GM12872 (cell line): ENCODE data around the gene CRBN.

Source experiments
- TF ChIP-seq, protein P1 (sequence below): IDR thresholded peaks from 3 replicates; pipeline ENCODE4 v1.5.1; 2011; ENCODE audit warnings: low read depth, mild to moderate bottlenecking, low read length, moderate library complexity; ENCODE audit not compliant: insufficient read depth

The CRBN gene

DNA sequence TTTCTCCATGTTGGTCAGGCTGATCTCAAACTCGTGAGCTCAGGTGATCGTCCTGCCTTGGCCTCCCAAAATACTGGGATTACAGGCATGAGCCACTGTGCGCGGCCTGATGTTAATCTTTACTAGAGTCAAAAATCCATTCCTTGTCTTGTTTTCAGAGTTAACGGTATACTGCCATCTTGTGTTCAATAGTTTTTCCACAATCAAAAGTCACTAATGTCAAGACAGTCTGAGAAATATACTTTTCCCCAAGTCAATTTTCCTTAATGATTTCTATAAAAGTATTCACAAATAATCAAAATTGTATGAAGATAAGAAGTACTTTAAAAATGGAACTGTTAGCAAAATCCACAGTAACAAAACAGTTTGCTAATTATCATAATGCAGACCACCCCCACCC is 8.5 kb downstream of the CRBN start:
- TF ChIP-seq, protein P1, sequence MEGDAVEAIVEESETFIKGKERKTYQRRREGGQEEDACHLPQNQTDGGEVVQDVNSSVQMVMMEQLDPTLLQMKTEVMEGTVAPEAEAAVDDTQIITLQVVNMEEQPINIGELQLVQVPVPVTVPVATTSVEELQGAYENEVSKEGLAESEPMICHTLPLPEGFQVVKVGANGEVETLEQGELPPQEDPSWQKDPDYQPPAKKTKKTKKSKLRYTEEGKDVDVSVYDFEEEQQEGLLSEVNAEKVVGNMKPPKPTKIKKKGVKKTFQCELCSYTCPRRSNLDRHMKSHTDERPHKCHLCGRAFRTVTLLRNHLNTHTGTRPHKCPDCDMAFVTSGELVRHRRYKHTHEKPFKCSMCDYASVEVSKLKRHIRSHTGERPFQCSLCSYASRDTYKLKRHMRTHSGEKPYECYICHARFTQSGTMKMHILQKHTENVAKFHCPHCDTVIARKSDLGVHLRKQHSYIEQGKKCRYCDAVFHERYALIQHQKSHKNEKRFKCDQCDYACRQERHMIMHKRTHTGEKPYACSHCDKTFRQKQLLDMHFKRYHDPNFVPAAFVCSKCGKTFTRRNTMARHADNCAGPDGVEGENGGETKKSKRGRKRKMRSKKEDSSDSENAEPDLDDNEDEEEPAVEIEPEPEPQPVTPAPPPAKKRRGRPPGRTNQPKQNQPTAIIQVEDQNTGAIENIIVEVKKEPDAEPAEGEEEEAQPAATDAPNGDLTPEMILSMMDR: peak; percentile 28; the same call in 1 of the 3 replicates

DNA sequence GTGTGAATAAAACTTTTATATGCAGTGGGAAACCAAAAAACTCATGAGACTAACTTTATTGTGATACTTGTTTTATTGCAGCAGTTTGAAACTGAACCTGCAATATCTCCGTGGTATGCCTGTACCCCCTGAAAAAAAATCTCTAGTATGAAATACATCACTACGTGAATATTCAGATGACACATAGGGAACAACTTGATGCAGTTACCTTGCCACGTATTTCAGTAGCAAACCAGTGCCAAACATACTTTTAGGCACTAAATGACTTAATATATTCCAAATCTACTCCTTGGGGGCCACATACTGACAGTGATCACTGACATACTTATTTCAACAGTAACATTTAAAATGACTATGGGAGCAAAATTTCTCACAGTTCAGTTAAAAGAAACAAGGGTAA is 13.8 kb downstream of the CRBN start:
- TF ChIP-seq, protein P1: no peak

DNA sequence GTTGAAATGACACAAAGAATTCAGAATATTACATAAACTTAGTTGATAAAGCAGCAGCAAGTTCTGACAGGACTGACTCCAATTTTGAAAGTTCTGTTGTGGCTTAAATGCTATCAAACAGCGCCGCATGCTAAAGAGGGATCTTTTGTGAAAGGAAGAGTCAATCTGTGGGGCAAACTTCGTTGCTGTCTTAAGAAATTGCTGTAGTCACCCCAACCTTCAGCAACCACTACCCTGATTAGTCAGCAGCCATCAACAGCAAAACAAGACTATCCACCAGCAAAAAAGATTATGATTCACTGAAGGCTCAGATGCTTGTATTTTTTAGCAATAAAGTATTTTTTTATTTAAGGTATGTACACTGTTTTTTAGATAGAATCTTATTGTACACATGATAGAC is 14.2 kb downstream of the CRBN start:
- TF ChIP-seq, protein P1: no peak

DNA sequence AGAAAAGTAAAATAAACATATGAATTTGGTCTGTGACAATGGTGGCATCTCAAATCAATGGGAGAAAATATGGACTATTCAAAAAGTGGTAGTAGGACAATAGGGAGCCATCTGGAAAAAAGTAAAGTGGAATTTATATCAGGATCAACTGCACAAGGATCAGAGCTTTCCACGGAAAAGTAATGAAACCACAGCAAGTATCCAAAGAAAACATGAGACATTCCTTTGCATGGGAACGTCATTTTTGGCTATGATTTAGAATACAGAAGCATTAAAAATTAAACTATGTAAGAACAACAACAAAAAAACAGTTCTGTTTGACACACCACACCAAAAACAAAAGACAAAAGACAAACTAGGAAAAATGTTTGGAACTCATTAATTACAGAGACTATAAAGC is 18.7 kb downstream of the CRBN start:
- TF ChIP-seq, protein P1: no peak

DNA sequence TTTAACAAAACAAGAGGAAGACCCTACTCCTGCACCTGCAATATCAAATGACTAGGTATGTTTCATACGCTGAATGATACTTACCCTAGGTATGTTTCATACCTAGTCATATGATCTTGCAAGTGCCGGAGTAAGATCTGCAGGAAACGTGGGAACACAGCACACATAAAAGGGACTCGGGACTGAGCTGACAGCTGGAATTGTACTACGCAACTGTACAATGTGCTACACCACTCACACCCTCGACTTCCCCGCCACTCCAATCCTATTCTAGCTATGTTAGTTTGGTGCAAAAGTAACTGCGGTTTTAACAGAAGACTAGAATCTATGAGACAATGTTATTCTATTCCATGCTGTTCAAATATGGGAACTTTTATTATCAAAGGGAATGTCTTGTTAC is 22.0 kb downstream of the CRBN start:
- TF ChIP-seq, protein P1: no peak

DNA sequence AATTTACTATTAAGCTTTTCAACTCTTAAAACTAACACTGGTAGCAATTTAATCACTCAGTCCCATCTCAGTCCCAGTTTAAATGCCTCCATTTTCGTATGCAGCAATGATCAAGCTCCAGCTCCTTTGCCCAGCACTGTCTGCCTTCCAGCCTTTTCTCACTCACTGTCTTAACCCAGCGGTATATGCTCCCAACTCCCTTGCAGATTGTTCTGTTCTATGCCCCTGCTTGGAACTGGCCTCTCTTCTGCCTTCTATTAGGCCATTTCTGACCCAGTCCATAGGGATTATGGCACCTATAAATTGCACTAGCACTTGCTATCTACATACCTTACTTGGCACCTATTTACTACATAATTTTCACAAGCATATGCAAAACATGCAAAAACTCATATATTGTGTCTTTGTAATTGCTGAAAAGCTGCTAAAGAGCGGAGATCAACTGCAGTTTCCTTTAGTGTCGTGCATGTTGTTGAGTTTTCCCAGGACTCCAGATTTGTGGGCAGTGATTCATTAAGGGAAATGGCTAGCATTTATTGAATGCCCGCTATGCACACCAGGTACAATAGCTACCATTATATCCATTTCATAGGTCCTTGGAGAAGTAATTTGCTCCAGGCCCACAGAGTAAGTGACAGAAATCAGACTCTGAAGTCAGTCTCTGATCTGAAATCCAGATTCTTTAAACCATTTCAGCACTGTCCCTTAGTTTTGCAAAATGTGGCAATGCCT is 24.4 kb downstream of the CRBN start:
- TF ChIP-seq, protein P1: no peak

DNA sequence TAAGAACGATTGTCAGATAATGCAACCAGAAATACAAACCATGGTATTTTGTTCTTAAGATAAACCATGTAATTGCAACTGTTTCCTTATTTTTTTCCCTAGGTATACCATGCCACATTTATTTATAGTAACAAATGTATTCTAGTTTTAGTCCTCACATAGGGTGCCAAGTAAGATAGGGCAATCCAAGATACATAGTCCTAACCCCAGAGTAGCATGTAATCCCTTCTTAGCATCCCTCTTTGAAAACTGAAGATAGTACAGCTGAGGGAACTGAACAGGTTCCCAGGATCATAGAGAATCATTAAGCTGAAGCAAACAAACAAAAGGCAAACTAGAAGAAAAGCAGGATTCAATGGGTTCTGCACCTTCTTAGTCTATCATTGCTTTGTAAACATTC is 28.0 kb downstream of the CRBN start:
- TF ChIP-seq, protein P1: no peak

DNA sequence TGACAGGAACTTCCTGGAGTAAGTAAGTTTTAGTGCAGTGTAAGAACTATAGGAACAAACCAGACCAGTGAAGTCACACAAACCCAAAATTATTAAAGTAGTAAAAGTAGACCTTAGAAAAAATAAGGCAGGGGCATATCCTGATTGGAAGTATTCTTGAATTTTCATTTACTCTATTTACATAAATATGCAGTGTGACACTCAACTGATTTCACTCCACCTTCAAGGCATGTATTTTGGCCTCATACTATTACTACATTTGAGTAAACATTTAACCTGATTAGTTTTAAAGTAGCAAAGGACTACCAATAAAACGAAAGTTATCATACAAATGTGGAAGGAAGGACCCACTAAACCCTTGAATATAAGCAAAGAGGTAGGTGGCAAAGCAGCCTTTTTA is 29.9 kb downstream of the CRBN start:
- TF ChIP-seq, protein P1: no peak
